OCI-LY7 (cell line): Measurements from ENCODE around the gene CD226.

Experiments used
- CTCF ChIP-seq: fragments of 200-600 bp; sonication (generic); conservative IDR thresholded peaks from 2 replicates; pipeline ENCODE4 v1.5.1; 2014; ENCODE audit warnings: mild to moderate bottlenecking, antibody characterized with exemption, low read length, moderate library complexity, mixed read lengths
- EZH2phosphoT487 ChIP-seq: fragments of 200-600 bp; sonication (generic); IDR thresholded peaks from 2 replicates; pipeline ENCODE4 v1.6.1; 2018; ENCODE audit warnings: low read depth, borderline replicate concordance, mild to moderate bottlenecking, mixed run types, antibody characterized with exemption, low read length, moderate library complexity, mixed read lengths

- TF ChIP-seq CTCF (no peak), EZH2phosphoT487 (no peak)
Measured at GRCh38 chr18:69866212-69866611, 81.5 kb downstream of the CD226 start.
